KMS-11 (cell line): ENCODE measurements around the gene PAX1.

ENCODE experiments used
- H2AFZ ChIP-seq: fragments of 200-600 bp; sonication (generic); 2 replicates; pipeline ENCODE4 v1.6.1; 2016; ENCODE audit warnings: antibody characterized with exemption, mixed run types, low read depth
- H3K27ac ChIP-seq: fragments of 200-600 bp; sonication (generic); 2 replicates; pipeline ENCODE4 v1.6.1; 2016; ENCODE audit warnings: mild to moderate bottlenecking, mixed run types
- H3K27me3 ChIP-seq: fragments of 200-600 bp; sonication (generic); 2 replicates; pipeline ENCODE4 v1.6.1; 2017; ENCODE audit warnings: mild to moderate bottlenecking, low read depth, mixed run types, moderate library complexity; ENCODE audit not compliant: insufficient read depth
- H3K36me3 ChIP-seq: fragments of 200-600 bp; sonication (generic); 2 replicates; pipeline ENCODE4 v1.6.1; 2017; ENCODE audit warnings: mild to moderate bottlenecking, mixed run types; ENCODE audit not compliant: insufficient read depth
- H3K4me1 ChIP-seq: fragments of 200-600 bp; sonication (generic); 2 replicates; pipeline ENCODE4 v1.6.1; 2016; ENCODE audit warnings: mild to moderate bottlenecking, low read depth, mixed run types; ENCODE audit not compliant: poor library complexity, severe bottlenecking
- H3K4me2 ChIP-seq: fragments of 200-600 bp; sonication (generic); 2 replicates; pipeline ENCODE4 v1.7.0; 2016; ENCODE audit warnings: mild to moderate bottlenecking, mixed run types
- H3K4me3 ChIP-seq: fragments of 200-600 bp; sonication (generic); IDR thresholded peaks from 2 replicates; pipeline ENCODE4 v1.6.1; 2017; ENCODE audit warnings: low read depth, low read length, mixed read lengths; ENCODE audit not compliant: insufficient read depth
- H3K79me2 ChIP-seq: fragments of 200-600 bp; sonication (generic); 2 replicates; pipeline ENCODE4 v1.6.1; 2016; ENCODE audit warnings: low read depth, mixed run types; ENCODE audit not compliant: insufficient read depth
- H3K9ac ChIP-seq: fragments of 200-600 bp; sonication (generic); 2 replicates; pipeline ENCODE4 v1.6.1; 2016; ENCODE audit warnings: mild to moderate bottlenecking, mixed run types
- H4K20me1 ChIP-seq: fragments of 200-600 bp; sonication (generic); 2 replicates; pipeline ENCODE4 v1.6.1; 2016; ENCODE audit warnings: mild to moderate bottlenecking, mixed run types; ENCODE audit not compliant: insufficient read depth
- CTCF ChIP-seq: fragments of 200-600 bp; sonication (generic); conservative IDR thresholded peaks from 2 replicates; pipeline ENCODE4 v1.6.1; 2017; ENCODE audit warnings: low read depth, mild to moderate bottlenecking, antibody characterized with exemption, low read length, moderate library complexity, mixed read lengths

Gene PAX1

DNA sequence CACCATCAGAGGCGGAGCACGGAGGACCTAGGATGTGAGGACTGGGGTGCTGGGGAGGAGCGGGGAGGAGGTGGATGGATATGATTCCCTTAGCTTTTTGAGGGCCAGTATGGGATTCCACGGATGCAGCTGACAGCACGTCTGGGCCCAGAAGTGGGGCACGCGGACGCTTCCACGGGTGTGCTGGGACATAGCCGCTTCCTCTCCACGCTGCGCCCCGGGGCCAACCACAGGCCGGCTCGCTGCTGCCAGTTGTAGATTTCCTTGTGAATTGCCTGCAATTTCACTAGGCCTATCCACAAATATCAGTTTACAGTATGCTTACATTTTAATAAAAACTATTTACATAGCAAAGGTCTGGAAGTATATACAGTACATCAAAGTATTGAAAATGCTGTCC lies 23.9 kb downstream of the PAX1 start:
- Histone ChIP-seq H3K4me1 (no peaks in the 10 kb centered on the region), H2AFZ (no peak overlapping the region), H3K27ac (no peak overlapping the region), H3K4me2 (no peak overlapping the region), H3K4me3 (no peak overlapping the region), H3K27me3 (no peaks in the 10 kb centered on the region), H3K36me3 (no peaks in the 10 kb centered on the region), H3K9ac (no peak overlapping the region), H3K79me2 (no peaks in the 10 kb centered on the region), H4K20me1 (no peaks in the 10 kb centered on the region)
- no peak for TF ChIP-seq CTCF

GRCh38 chr20:21739161-21739560 lies 33.7 kb downstream of the PAX1 start:
- TF ChIP-seq CTCF, result no peak
- no peak overlapping the region for H3K9ac ChIP-seq
- no peak overlapping the region for H3K4me2 ChIP-seq
- no peak overlapping the region for H2AFZ ChIP-seq
- H3K27ac ChIP-seq, result no peak overlapping the region
- H3K4me1 ChIP-seq, result no peaks in the 10 kb centered on the region
- H3K27me3 ChIP-seq, result no peaks in the 10 kb centered on the region
- H3K36me3 ChIP-seq, result no peaks in the 10 kb centered on the region
- no peak overlapping the region for H3K4me3 ChIP-seq
- H3K79me2 ChIP-seq, result no peaks in the 10 kb centered on the region
- H4K20me1 ChIP-seq, result no peaks in the 10 kb centered on the region

DNA sequence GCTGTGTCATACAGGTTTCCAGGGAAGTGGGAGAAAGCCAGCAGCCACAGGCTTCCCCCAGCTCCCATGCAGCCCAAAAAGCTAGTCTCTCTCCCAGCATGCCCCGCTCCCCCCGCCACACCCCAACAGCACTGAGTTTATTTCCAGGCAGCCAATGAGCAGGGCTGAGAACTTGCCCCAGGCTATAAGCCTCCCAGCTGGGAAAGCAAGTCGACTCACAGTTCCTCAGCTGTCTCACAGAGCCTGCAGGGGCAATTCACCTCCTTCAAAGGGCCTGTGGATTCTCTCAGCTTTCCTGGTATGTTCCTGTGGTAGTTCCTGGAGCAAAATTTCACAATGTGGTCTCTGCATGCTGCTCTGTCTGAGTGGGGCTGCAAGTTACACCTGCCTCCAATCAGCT lies 34.2 kb downstream of the PAX1 start:
- no peak overlapping the region for H3K4me2 ChIP-seq
- H3K9ac ChIP-seq, result no peak overlapping the region
- no peaks in the 10 kb centered on the region for H3K27me3 ChIP-seq
- H3K4me1 ChIP-seq, result no peaks in the 10 kb centered on the region
- no peak overlapping the region for H2AFZ ChIP-seq
- H4K20me1 ChIP-seq, result no peaks in the 10 kb centered on the region
- no peak overlapping the region for H3K27ac ChIP-seq
- no peaks in the 10 kb centered on the region for H3K79me2 ChIP-seq
- no peak for TF ChIP-seq CTCF
- no peak overlapping the region for H3K4me3 ChIP-seq
- no peaks in the 10 kb centered on the region for H3K36me3 ChIP-seq

DNA sequence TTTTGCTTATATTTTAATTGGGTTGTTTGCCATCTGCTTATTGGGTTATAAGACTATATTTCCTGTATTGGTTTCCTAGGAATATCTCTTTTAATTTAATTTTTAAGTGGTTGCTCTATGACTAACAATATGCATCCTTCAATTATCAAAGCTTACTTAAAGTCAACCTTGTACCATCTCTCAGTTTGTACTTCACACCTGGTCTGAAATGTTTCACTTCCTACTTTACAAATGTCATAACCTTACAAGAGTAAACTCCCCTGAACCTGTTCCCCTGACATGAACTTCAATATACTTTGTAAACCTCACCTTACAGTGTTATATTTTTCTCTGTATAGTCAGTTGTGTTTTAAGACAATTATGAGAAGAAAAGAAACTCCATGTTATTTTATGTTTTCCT lies 35.8 kb downstream of the PAX1 start:
- no peak overlapping the region for H3K9ac ChIP-seq

More for the DNA sequence above, 35.8 kb downstream of the PAX1 start:
- Histone ChIP-seq H3K27ac (no peak overlapping the region), H3K4me3 (no peak overlapping the region), H3K79me2 (no peaks in the 10 kb centered on the region), H3K4me1 (no peaks in the 10 kb centered on the region), H4K20me1 (no peaks in the 10 kb centered on the region), H2AFZ (no peak overlapping the region), H3K27me3 (no peaks in the 10 kb centered on the region), H3K36me3 (no peaks in the 10 kb centered on the region), H3K4me2 (no peak overlapping the region)
- no peak for TF ChIP-seq CTCF
